IPS-15b (cell line): ENCODE results near the gene NDUFV1.

Experiments used
- H3K27me3 ChIP-seq: one replicate; pipeline ENCODE4 v1.6.1; 2013; ENCODE audit warnings: low read length; ENCODE audit not compliant: control insufficient read depth, insufficient read depth
- H3K36me3 ChIP-seq: one replicate; pipeline ENCODE4 v1.6.1; 2013; ENCODE audit warnings: low read length; ENCODE audit not compliant: control insufficient read depth, insufficient read depth
- H3K4me1 ChIP-seq: one replicate; pipeline ENCODE4 v1.6.1; 2013; ENCODE audit warnings: mild to moderate bottlenecking, low read length; ENCODE audit not compliant: control insufficient read depth, insufficient read depth
- H3K4me3 ChIP-seq: one replicate; pipeline ENCODE4 v1.5.1; 2013; ENCODE audit warnings: low read depth, low read length
- H3K9ac ChIP-seq: one replicate; pipeline ENCODE4 v1.6.1; 2013; ENCODE audit warnings: low read depth, mild to moderate bottlenecking, low read length
- H3K9me3 ChIP-seq: one replicate; pipeline ENCODE4 v1.6.1; 2013; ENCODE audit warnings: mild to moderate bottlenecking, low read length; ENCODE audit not compliant: control insufficient read depth, insufficient read depth

Gene NDUFV1

DNA sequence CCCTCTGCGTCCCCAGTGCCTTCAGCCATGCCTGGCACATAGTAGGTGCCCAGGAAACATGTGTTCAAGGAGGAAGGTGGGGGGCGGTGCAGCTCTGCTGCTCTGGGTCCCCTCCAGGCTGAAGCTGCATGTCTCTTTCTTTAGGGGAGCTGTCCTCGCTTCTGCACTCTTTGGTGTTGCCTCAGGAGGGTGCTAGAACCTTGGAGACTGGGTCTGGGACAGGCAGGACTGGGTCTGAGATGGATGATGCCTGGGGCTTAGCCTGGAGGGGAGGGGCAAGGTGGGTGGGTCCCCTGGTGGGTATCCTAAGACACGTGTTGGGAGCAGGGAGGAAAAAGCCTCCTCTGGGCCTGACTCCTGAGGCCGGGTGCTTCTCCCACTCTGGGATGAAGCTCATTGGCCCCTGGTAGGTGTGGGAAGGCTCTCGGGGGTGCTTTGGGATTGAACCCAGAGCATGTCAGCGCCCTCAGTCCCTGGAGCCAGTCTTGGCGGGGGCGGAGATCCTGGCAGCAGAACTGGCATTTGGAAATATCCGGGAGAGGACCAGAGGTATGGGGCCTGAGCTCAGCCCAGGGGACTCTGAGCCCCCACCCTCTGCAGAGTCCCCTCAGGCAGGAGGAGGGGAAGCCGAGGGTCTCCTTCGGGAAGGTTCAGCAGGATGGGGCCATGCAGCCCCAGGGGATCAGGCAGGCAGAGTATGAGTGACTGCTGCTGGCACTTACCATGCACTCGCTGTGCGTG lies 29.8 kb upstream of the NDUFV1 start:
- Histone ChIP-seq H3K9me3 (no peaks in the 10 kb centered on the region), H3K27me3 (peaks cover 11% of the 10 kb centered on the region), H3K4me3 (no peak overlapping the region), H3K36me3 (no peaks in the 10 kb centered on the region), H3K9ac (no peak overlapping the region), H3K4me1 (peaks cover 12% of the 10 kb centered on the region)

DNA sequence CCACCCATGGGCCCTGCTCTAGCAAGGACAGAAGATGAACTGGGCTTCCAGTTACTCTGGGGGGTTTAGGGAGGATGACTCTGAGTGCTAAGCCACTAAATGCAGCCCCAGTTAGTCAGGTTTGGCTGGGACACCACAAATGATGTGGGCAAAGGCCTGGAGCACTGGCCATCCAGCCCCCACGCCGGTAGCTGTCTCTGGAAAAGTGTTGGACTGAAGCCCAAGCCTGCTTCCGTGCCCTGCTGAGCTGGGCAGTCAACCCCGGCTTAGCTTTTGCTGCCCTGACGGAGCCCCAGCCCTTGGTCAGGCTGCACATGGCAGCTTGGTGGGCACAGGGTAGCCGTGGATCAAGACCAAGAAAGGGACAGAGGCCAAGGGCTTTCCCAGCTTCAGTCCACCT lies 28.8 kb upstream of the NDUFV1 start:
- Histone ChIP-seq H3K9ac (no peak overlapping the region), H3K4me1 (peaks cover 20% of the 10 kb centered on the region), H3K36me3 (no peaks in the 10 kb centered on the region), H3K4me3 (no peak overlapping the region), H3K9me3 (no peaks in the 10 kb centered on the region), H3K27me3 (peaks cover 11% of the 10 kb centered on the region)

DNA sequence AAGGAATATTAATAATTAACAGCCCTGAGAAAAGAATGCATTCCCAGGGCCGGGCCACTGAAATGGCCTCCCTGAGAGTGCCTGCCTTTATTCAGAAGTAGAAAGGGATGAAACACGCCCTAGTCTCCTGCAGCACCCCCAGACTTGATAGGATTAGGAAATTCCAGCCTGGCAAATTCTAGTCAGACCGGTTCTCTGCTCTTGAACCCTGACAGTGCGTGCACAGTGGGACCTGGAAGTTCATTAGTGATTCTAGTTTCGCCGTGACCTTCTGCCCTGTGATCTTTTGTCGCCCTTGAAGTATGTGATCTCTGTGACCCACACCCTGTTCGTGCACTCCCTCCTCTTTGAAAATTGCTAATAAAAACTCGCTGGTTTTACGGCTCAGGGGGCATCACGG lies 25.3 kb upstream of the NDUFV1 start:
- Histone ChIP-seq H3K4me3 (peak overlapping the region; percentile 22), H3K9me3 (no peaks in the 10 kb centered on the region), H3K4me1 (peaks cover 22% of the 10 kb centered on the region), H3K36me3 (peaks cover 26% of the 10 kb centered on the region), H3K27me3 (peaks cover 6% of the 10 kb centered on the region), H3K9ac (no peak overlapping the region)

DNA sequence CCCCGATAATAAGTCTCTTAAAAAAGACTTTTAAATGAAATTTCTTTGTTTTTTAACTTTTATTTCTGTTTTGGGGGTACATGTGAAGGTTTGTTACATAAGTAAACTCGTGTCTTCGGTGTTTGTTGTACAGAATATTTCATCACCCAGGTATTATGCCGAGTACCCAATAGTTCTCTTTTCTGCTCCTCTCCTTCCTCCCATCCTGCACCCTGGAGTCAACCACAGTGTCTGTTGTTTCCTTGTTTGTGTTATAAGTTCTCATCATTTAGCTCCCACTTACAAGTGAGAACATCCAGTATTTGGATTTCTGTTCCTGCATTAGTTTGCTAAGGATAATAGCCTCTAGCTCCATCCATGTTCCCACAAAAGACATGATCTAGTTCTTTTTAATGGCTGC lies 24.7 kb upstream of the NDUFV1 start:
- H3K9ac ChIP-seq, result no peak overlapping the region
- H3K9me3 ChIP-seq, result no peaks in the 10 kb centered on the region
- peaks cover 22% of the 10 kb centered on the region for H3K4me1 ChIP-seq
- peaks cover 6% of the 10 kb centered on the region for H3K27me3 ChIP-seq
- H3K36me3 ChIP-seq, result peaks cover 31% of the 10 kb centered on the region
- no peak overlapping the region for H3K4me3 ChIP-seq

DNA sequence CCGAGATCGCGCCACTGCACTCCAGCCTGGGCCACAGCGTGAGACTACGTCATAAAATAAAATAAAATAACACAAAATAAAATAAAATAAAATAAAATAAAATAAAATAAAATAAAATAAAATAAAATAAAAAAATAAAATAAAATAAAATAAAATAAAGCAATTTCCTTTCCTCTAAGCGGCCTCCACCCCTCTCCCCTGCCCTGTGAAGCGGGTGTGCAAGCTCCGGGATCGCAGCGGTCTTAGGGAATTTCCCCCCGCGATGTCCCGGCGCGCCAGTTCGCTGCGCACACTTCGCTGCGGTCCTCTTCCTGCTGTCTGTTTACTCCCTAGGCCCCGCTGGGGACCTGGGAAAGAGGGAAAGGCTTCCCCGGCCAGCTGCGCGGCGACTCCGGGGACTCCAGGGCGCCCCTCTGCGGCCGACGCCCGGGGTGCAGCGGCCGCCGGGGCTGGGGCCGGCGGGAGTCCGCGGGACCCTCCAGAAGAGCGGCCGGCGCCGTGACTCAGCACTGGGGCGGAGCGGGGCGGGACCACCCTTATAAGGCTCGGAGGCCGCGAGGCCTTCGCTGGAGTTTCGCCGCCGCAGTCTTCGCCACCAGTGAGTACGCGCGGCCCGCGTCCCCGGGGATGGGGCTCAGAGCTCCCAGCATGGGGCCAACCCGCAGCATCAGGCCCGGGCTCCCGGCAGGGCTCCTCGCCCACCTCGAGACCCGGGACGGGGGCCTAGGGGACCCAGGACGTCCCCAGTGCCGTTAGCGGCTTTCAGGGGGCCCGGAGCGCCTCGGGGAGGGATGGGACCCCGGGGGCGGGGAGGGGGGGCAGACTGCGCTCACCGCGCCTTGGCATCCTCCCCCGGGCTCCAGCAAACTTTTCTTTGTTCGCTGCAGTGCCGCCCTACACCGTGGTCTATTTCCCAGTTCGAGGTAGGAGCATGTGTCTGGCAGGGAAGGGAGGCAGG lies 23.2 kb upstream of the NDUFV1 start, which contains the start of gene GSTP1:
GSTP1 (plus strand) TSS at position 566 of the 958 bp plus-strand sequence; CDS start at position 598, 32 bp downstream.
- peak within 1 kb of the TSS; percentile 87 for H3K4me3 ChIP-seq
- H3K27me3 ChIP-seq, result peaks cover 3% of the 10 kb centered on the region
- H3K9ac ChIP-seq, result peak within 1 kb of the TSS; percentile 85
- H3K4me1 ChIP-seq, result peaks cover 22% of the 10 kb centered on the region
- peaks cover 32% of the 10 kb centered on the region for H3K36me3 ChIP-seq
- no peaks in the 10 kb centered on the region for H3K9me3 ChIP-seq

DNA sequence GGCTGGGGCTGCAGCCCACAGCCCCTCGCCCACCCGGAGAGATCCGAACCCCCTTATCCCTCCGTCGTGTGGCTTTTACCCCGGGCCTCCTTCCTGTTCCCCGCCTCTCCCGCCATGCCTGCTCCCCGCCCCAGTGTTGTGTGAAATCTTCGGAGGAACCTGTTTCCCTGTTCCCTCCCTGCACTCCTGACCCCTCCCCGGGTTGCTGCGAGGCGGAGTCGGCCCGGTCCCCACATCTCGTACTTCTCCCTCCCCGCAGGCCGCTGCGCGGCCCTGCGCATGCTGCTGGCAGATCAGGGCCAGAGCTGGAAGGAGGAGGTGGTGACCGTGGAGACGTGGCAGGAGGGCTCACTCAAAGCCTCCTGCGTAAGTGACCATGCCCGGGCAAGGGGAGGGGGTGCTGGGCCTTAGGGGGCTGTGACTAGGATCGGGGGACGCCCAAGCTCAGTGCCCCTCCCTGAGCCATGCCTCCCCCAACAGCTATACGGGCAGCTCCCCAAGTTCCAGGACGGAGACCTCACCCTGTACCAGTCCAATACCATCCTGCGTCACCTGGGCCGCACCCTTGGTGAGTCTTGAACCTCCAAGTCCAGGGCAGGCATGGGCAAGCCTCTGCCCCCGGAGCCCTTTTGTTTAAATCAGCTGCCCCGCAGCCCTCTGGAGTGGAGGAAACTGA lies 22.4 kb upstream of the NDUFV1 start:
- H3K4me1 ChIP-seq, result peaks cover 22% of the 10 kb centered on the region
- H3K27me3 ChIP-seq, result peaks cover 3% of the 10 kb centered on the region
- peak overlapping the region; percentile 87 for H3K4me3 ChIP-seq
- peak overlapping the region; percentile 85 for H3K9ac ChIP-seq
- H3K9me3 ChIP-seq, result no peaks in the 10 kb centered on the region
- peaks cover 32% of the 10 kb centered on the region for H3K36me3 ChIP-seq

DNA sequence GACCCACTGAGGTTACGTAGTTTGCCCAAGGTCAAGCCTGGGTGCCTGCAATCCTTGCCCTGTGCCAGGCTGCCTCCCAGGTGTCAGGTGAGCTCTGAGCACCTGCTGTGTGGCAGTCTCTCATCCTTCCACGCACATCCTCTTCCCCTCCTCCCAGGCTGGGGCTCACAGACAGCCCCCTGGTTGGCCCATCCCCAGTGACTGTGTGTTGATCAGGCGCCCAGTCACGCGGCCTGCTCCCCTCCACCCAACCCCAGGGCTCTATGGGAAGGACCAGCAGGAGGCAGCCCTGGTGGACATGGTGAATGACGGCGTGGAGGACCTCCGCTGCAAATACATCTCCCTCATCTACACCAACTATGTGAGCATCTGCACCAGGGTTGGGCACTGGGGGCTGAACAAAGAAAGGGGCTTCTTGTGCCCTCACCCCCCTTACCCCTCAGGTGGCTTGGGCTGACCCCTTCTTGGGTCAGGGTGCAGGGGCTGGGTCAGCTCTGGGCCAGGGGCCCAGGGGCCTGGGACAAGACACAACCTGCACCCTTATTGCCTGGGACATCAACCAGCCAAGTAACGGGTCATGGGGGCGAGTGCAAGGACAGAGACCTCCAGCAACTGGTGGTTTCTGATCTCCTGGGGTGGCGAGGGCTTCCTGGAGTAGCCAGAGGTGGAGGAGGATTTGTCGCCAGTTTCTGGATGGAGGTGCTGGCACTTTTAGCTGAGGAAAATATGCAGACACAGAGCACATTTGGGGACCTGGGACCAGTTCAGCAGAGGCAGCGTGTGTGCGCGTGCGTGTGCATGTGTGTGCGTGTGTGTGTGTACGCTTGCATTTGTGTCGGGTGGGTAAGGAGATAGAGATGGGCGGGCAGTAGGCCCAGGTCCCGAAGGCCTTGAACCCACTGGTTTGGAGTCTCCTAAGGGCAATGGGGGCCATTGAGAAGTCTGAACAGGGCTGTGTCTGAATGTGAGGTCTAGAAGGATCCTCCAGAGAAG lies 21.6 kb upstream of the NDUFV1 start:
- Histone ChIP-seq H3K9ac (peak overlapping the region; percentile 85), H3K36me3 (peaks cover 32% of the 10 kb centered on the region), H3K4me1 (peaks cover 20% of the 10 kb centered on the region), H3K9me3 (no peaks in the 10 kb centered on the region), H3K27me3 (no peaks in the 10 kb centered on the region), H3K4me3 (peak overlapping the region; percentile 87)

DNA sequence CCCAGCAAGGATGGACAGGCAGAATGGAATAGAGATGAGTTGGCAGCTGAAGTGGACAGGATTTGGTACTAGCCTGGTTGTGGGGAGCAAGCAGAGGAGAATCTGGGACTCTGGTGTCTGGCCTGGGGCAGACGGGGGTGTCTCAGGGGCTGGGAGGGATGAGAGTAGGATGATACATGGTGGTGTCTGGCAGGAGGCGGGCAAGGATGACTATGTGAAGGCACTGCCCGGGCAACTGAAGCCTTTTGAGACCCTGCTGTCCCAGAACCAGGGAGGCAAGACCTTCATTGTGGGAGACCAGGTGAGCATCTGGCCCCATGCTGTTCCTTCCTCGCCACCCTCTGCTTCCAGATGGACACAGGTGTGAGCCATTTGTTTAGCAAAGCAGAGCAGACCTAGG lies 20.8 kb upstream of the NDUFV1 start:
- H3K27me3 ChIP-seq, result no peaks in the 10 kb centered on the region
- H3K9ac ChIP-seq, result peak overlapping the region; percentile 24
- no peaks in the 10 kb centered on the region for H3K9me3 ChIP-seq
- H3K4me1 ChIP-seq, result peaks cover 19% of the 10 kb centered on the region
- peak overlapping the region; percentile 87 for H3K4me3 ChIP-seq
- H3K36me3 ChIP-seq, result peaks cover 32% of the 10 kb centered on the region

DNA sequence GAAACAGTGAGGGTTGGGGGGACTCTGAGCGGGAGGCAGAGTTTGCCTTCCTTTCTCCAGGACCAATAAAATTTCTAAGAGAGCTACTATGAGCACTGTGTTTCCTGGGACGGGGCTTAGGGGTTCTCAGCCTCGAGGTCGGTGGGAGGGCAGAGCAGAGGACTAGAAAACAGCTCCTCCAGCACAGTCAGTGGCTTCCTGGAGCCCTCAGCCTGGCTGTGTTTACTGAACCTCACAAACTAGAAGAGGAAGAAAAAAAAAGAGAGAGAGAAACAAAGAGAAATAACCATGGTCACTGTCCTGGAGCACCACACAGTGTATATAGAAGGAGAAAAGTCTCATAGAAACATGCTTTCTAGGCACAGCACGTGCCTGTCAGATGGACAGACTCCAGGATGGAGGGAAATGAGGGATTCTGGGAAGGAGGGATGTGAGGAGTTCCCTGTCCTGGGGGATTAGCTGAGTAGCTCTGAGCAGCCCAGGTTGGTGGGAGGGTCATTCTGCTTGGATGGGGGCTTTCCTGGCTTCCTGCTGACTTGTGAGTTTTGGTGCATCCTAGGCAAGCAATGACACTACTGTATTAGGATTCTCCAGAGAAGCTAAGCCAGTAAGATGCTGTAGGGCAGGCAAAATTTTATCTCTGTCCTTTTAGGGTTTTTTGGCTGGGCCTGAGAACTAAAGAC lies 20.0 kb upstream of the NDUFV1 start:
- no peaks in the 10 kb centered on the region for H3K9me3 ChIP-seq
- peaks cover 32% of the 10 kb centered on the region for H3K36me3 ChIP-seq
- peak overlapping the region; percentile 87 for H3K4me3 ChIP-seq
- no peaks in the 10 kb centered on the region for H3K27me3 ChIP-seq
- peak overlapping the region; percentile 24 for H3K9ac ChIP-seq
- H3K4me1 ChIP-seq, result peaks cover 13% of the 10 kb centered on the region

DNA sequence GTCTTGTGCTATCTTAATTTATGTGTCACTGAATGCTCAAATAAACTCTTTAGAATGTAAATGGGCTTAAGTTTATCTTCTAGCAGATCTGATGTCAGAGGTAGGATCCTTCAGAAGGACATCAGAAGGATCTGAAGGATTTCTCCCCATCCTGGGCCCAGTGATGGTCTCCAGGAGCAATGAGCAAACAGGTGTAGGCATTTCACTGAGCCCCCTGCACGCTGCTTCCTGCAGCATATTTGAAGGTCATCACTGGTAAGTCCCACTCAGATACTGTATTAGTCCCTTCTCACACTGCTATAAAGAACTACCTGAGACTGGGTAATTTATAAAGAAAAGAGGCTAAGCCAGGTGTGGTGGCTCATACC lies 18.6 kb upstream of the NDUFV1 start:
- no peak overlapping the region for H3K4me3 ChIP-seq
- H3K9ac ChIP-seq, result no peak overlapping the region
- no peaks in the 10 kb centered on the region for H3K27me3 ChIP-seq
- peaks cover 3% of the 10 kb centered on the region for H3K4me1 ChIP-seq
- no peaks in the 10 kb centered on the region for H3K9me3 ChIP-seq
- H3K36me3 ChIP-seq, result peaks cover 32% of the 10 kb centered on the region
